Esophagus mucosa (tissue), 1 donor: ENCODE measurements around the gene MGAT4C. TPM values are rescaled to one million over a fixed set of nuclear protein-coding genes. Genes with fewer than 3 reads are reported as not detected.
"Not testable (repeated sequence)": the region's sequence is repeated elsewhere in the genome, so short reads cannot be mapped to it uniquely, and the experiment has no call there.

Experiments
- ATAC-seq: fragments of 200-7000 bp; cut with Tn5 transposase; one replicate; pipeline ENCODE4 v1.9.1; 2020
- total RNA-seq: library from RNA; stranded (reverse); gene quantifications from one replicate; pipeline ENCODE4 v1.2.4, GENCODE V29; 2023
- donor health status: DM: yes; HTN: yes; CAD: no.

Gene MGAT4C
- total RNA-seq, 1 donor from 2014 or later, result not detected

- no peak for ATAC-seq
These were observed 27.5 kb downstream of the MGAT4C start for GRCh38 chr12:86228656-86229055.

- no peak for ATAC-seq
These were observed 29.7 kb downstream of the MGAT4C start for GRCh38 chr12:86226481-86226880.

GRCh38 chr12:86216591-86216990 lies 39.6 kb downstream of the MGAT4C start:
- ATAC-seq, result no peak

- no peak for ATAC-seq
These were observed 43.2 kb downstream of the MGAT4C start for GRCh38 chr12:86213012-86213411.

DNA sequence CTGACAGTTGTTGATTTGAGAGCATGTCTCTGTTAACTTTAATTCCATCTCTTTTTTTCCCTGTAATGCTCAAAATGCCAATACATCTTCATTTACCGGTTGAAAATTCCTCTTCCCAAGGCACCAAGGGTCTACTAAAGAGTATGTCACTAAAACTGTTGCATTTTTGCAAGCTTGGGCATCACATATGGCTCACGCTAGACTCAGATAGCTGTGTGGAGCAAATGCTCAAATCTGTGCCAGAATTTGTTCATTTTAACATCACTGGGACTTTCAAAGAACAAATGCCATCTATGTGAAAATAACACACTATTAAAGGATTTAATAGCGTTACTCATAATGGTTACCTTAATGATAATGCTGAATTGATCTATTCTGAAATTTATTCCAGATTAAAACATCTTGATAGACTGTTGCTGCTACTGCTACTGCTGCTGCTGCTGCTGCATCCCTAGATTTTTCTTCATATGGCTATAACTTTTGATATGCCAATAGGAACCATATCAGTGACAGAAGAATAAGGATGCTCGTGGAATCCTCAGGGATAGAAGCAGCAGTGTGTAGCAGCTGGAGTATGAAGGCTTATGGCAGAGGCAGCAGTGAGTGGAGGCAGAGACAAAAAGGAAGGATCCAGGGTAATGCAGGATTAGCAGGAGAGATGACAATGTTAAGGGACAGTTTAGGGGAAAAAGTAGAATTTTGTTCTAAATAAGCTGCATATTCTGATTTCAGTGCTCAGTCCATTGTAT lies 57.3 kb downstream of the MGAT4C start:
- no peak for ATAC-seq

GRCh38 chr12:86196465-86196864 lies 59.7 kb downstream of the MGAT4C start:
- ATAC-seq, result no peak

- ATAC-seq, result no peak
These were observed 61.5 kb downstream of the MGAT4C start for GRCh38 chr12:86194721-86195120.

GRCh38 chr12:86193931-86194330 lies 62.3 kb downstream of the MGAT4C start:
- no peak for ATAC-seq

DNA sequence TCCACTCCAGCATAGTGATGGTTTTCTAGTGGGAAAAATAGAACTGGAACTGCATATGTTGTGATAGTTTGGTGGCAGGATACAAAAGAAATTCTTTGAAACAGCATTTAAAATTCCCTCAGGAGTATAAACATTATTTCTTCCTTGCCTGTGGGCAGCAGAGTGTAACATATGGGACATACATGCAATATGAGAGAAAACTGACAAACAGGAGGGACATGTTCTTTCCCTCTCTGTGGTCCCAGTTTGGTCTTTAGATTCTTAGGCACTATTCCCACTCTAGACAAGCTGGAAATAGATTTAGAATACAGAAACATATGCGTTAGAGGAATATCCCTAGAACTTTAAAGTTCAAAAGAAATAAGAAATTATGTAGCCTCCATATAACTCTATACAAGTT lies 68.0 kb downstream of the MGAT4C start:
- no peak for ATAC-seq

GRCh38 chr12:86186449-86186848 lies 69.7 kb downstream of the MGAT4C start:
- no peak for ATAC-seq

DNA sequence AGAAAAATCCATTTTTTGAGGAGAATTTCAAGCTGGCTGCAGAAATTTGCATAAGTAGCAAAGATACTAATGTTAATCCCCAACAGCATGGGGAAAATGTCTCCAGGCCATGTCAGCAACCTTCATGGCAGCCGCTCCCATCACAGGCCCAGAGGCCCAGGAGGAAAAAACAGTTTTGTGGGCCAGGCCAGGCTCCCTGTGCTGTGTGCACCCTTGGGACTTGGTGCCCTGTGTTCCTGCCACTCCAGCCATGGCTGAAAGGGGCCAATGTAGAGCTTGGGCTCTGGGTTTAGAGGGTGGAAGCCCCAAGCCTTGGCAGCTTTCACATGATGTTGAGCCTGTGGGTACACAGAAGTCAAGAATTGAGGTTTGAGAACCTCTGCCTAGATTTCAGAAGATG lies 76.3 kb downstream of the MGAT4C start:
- no peak for ATAC-seq

DNA sequence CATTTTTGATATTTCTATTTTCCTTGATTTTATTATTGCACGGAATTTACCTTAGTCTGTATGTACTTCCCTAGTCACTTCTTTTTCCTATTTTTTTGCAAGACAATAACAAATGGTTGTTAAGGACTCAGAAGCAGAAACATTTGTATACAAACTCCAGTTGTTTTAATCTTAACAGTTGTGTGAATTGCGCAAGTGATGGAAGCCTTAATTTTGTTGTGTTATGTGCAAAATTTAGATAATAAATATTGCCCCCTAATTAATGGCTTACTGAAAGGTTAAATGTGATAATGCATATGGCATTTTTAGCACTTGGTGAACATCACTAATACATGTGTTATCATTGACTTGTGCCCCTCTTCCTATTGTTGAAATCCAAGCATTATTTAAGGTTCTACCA lies 82.0 kb downstream of the MGAT4C start:
- no peak for ATAC-seq

- ATAC-seq, result no peak
These were observed 83.2 kb downstream of the MGAT4C start for GRCh38 chr12:86172913-86173443.

GRCh38 chr12:86170051-86170450 lies 86.1 kb downstream of the MGAT4C start:
- ATAC-seq, result no peak

GRCh38 chr12:86158956-86159355 lies 97.2 kb downstream of the MGAT4C start:
- ATAC-seq, result no peak

DNA sequence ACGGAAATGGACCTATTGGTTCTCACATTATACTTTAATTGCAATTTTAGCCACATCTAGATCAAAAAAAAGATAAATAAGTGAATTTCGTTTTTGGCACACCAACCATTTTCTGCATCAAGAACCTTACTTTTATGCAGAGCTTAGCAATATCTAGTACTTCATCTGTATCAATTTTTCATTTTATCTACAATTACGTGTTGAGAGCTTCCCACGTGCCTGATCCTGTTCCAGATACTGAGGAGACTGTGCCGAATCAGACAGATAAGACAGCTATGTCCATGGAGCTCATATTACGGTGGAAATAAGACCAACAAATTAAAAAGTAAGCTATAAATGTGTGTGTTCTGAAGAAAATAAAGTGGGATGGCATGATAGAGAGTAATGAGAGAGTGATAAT lies 101.6 kb downstream of the MGAT4C start:
- ATAC-seq, result no peak

GRCh38 chr12:86148612-86149011 lies 107.6 kb downstream of the MGAT4C start:
- ATAC-seq, result no peak

GRCh38 chr12:86148071-86148470 lies 108.1 kb downstream of the MGAT4C start:
- no peak for ATAC-seq

DNA sequence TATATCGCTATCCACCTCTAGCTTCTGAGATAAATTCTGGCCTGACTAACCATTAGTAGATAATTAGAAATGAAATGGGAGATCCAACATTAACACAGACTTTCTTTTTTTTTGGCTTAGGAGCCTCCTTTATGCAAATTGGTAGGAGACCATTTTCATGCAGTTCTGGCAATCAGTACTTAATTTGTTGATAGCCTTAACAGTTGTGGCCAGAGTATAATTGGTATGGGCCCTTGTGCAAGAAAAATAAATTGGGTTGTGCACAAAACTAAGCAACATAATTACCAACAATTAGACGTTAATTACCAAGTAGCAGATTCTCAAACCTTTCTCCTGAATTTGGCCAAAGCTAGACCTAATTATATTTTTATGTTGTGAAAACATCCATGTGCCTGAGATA lies 111.0 kb downstream of the MGAT4C start:
- ATAC-seq, result no peak

GRCh38 chr12:86143162-86143561 lies 113.0 kb downstream of the MGAT4C start:
- ATAC-seq, result no peak

DNA sequence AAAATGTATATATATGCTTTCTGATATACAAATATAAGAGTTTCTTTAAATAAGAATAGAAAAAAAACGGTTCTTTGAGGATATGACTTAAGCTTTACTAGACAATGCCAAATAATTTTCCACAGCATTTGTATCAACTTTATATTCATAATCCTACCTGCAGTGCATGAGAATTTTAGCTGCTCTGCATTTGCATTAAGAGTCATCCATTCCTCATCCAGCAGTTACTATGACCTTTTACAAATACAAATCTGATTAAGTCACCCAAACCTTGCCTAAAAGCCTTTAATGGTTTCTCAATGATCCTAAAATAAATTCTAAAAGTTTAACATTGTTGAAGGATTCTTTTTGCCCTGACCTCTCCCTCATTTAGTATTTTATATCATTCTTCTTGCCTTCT lies 116.5 kb downstream of the MGAT4C start:
- no peak for ATAC-seq

- ATAC-seq, result no peak
These were observed 117.4 kb downstream of the MGAT4C start for GRCh38 chr12:86138770-86139169.

DNA sequence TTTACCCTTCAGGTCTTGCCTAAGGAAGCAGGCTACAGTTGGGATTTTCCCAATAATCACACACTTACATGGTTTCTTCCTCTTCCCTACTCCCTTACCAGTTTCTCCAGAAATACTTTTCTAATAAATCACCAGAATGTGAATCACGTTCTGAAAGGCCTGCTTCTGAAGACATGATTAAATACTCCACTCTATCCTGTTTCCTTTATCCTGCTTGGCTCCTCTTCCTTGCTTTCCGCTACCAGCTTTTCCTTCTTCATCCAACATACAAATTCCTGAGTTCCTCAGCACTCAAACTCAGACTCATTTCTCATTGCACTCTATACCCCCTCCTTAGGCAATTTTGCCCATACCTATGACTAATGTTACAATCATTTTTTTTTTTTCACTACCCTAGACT lies 118.3 kb downstream of the MGAT4C start:
- ATAC-seq, result no peak

DNA sequence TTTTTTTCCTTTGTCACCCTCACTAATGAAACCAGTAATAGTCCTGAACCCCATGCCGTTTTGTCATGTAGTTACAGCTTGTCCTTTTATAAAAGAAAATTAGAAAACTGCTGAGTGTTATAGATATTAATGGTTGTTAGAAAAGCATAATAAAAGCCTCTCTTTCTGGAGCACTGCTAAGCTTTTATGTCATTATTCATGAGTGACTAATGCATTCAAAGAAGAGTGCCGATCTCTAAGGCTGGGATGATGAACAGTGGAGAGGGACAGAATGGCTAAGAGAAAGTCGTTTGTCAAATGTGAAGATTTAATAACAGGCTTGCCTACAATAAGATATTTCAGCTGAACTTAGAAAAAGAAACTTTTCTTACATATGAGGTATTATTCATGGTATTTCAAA lies 121.6 kb downstream of the MGAT4C start:
- no peak for ATAC-seq

DNA sequence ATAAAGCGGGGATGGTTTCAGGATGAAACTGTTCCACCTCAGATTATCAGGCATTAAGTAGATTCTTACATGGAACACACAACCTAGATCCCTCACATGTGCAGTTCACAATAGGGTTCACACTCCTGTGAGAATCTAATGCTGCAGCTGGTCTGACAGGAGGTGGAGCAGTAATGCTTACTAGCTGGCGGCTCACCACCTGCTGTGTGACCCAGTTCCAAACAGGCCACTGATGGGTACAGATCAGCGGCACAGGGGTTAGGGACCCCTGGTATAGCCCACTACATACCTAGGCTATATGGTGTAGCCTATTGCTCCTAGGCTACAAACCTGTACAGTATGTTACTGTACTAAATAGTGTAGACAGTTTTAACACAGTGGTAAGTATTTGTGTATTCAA lies 129.3 kb downstream of the MGAT4C start:
- not testable (repeated sequence) for ATAC-seq
